T-cell (primary cell): ENCODE results near the gene ARL14EP. TPM values are rescaled to one million over a fixed set of nuclear protein-coding genes. Genes with fewer than 3 reads are reported as not detected.

Experiments used
- ATAC-seq, 4 experiments: fragments of 200-7000 bp in 3 of 4; fragments of 150-1000 bp in 1 of 4; cut with Tn5 transposase; replicated peaks in 1 of 4; 1 replicate in 3 of 4; 2 replicates in 1 of 4; pipeline ENCODE4 v1.10.0; 2021; ENCODE audit warnings: moderate library complexity in 3 of 4, mild to moderate bottlenecking in 2 of 4, moderate number of reproducible peaks in 1 of 4
- CTCF ChIA-PET, 2 donors: fragments of 300-600 bp; sonication (Branson Sonifier 250); formaldehyde crosslinking; loops; one replicate each; lab custom pipeline; 2022; ENCODE audit warnings: antibody characterized with exemption in 2 of 2; lab: Charles Lee
- POLR2A ChIA-PET, 2 donors: fragments of 300-600 bp; sonication (Branson Sonifier 250); formaldehyde crosslinking; loops; one replicate each; lab custom pipeline; 2022; ENCODE audit warnings: antibody characterized with exemption in 2 of 2; lab: Charles Lee
- DNase-seq, 35 experiments: peaks; one replicate each; pipeline versions ENCODE4 v3.0.0 to v3.0.0-alpha.2; 2013 to 2023
- H3K27ac ChIP-seq: one replicate; pipeline ENCODE4 v1.5.1; 2013; ENCODE audit warnings: low read length
- H3K27me3 ChIP-seq, 2 experiments: replicated peaks in 1 of 2; 1 replicate in 1 of 2; 2 replicates in 1 of 2; pipeline versions ENCODE4 v1.6.1 to v1.7.0; 2013; ENCODE audit warnings: low read length in 1 of 2, mixed read lengths in 1 of 2; ENCODE audit not compliant: control insufficient read depth in 2 of 2, insufficient read depth in 2 of 2; ENCODE audit errors: extremely low read depth in 1 of 2
- H3K36me3 ChIP-seq, 2 donors: 1 replicate in 1 of 2; 2 replicates in 1 of 2; pipeline versions ENCODE4 v1.6.1 to v1.7.0; 2013; ENCODE audit warnings: low read length in 1 of 2; ENCODE audit not compliant: control insufficient read depth in 2 of 2, insufficient read depth in 1 of 2; ENCODE audit errors: extremely low read depth in 1 of 2
- H3K4me1 ChIP-seq, 2 experiments: 1 replicate in 1 of 2; 2 replicates in 1 of 2; pipeline versions ENCODE4 v1.6.1 to v1.7.0; 2013; ENCODE audit warnings: low read length in 2 of 2, mixed read lengths in 1 of 2; ENCODE audit not compliant: insufficient read depth in 2 of 2, control insufficient read depth in 1 of 2; ENCODE audit errors: extremely low read depth in 1 of 2
- H3K4me3 ChIP-seq, 2 donors: 1 replicate in 1 of 2; 2 replicates in 1 of 2; pipeline versions ENCODE4 v1.5.1 to v1.7.0; 2013; ENCODE audit warnings: mild to moderate bottlenecking in 2 of 2, low read length in 1 of 2, moderate library complexity in 1 of 2; ENCODE audit not compliant: control insufficient read depth in 1 of 2; ENCODE audit errors: extremely low read depth in 1 of 2
- H3K9me3 ChIP-seq: 2 replicates; pipeline ENCODE4 v1.7.0; 2013
- H3K27ac Mint-ChIP-seq, 2 donors: one replicate each; pipeline ENCODE4 v1.8.0; 2020 to 2021; ENCODE audit warnings: mild to moderate bottlenecking in 2 of 2, mixed read lengths in 2 of 2
- H3K27me3 Mint-ChIP-seq, 2 donors: one replicate each; pipeline ENCODE4 v1.8.0; 2021 to 2022; ENCODE audit warnings: mixed read lengths in 2 of 2
- H3K36me3 Mint-ChIP-seq: one replicate; pipeline ENCODE4 v1.8.0; 2021; ENCODE audit warnings: mixed read lengths
- H3K4me1 Mint-ChIP-seq, 3 donors: one replicate each; pipeline ENCODE4 v1.8.0; 2020 to 2022; ENCODE audit warnings: mixed read lengths in 3 of 3, mild to moderate bottlenecking in 1 of 3
- H3K4me3 Mint-ChIP-seq, 3 donors: one replicate each; pipeline ENCODE4 v1.8.0; 2020 to 2022; ENCODE audit warnings: mild to moderate bottlenecking in 3 of 3, mixed read lengths in 3 of 3, moderate library complexity in 3 of 3
- H3K9me3 Mint-ChIP-seq, 3 donors: one replicate each; pipeline ENCODE4 v1.8.0; 2020 to 2022; ENCODE audit warnings: mixed read lengths in 3 of 3
- WGBS: methylation state at CpG from one replicate; pipeline ENCODE4 v1.1.5; 2013; ENCODE audit warnings: missing lambda C conversion rate; ENCODE audit not compliant: insufficient coverage; 5-methylcytosine and 5-hydroxymethylcytosine counted together
- total RNA-seq, 35 experiments: library from RNA in 6 of 35; stranded (reverse) in 6 of 35; fragments of 120-200 nt in 1 of 35; gene quantifications; one replicate each; pipeline versions ENCODE4 v1.2.1 to v1.2.4 and lab custom pipeline; 2013 to 2026

ARL14EP gene
- total RNA-seq: 10 to 100 TPM; 29.8 to 43.8 (median 39.2) TPM
- total RNA-seq (2013): 53.7 TPM
- 30.9 to 89.0 (median 52.8) reads per million in 29 experiments for total RNA-seq (lab: John Stamatoyannopoulos, UW)

DNA sequence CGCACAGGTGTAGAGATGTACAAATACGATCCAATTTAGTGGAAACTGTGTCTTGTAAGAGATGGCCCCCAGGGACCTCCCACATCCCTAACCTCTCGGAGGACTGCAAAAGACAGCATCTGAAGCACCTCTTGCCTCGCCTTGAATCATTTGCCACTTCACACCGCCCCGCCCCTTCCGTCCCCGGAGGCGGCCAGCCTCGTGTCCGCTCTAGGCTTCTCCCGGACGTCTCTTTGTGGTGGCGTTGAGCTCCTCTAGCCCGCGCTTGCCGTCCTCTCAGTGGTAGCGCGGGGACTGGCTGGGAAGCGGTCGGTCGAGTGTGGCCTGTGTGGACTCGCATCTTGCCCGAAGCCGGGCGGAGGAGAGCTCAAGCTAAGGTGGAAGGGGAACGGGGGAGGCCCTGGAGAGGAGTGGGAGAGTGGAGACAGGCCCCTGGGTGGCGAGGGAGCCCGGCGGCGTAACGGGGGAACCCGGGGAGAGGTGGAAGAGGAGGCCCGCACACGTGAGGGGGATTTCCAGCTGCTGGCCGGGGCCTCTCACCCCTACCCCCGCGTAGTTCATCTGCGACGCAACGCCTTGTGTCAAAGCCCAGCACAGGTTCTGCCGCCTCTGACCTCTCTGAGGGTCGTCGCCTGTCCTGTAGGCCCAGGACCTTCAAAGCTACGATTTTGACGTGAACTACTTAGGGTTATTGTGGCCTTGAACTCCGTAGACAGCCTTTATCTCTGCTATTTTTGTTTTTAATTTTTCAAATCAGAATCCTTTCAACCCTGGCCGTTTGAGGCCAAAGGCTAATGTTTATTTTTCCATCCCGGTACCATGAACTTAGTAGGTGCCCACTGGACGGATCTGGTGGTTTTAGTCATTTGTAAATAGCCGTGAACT, at the start of gene ARL14EP:
ARL14EP (plus strand) TSS at position 279 of the 885 bp plus-strand sequence. CDS start 7,845 bp downstream, outside the sequence.
- Histone ChIP-seq H3K4me3 (peak within 1 kb of the TSS; percentile 70 to 82), H3K27me3 (no peaks in the 10 kb centered on the region), H3K27ac (peak within 1 kb of the TSS; percentile 90), H3K4me1 (peaks cover 12 to 31% of the 10 kb centered on the region in 2 experiments), H3K9me3 (no peaks in the 10 kb centered on the region), H3K36me3 (no peaks in the 10 kb centered on the region)
- H3K27ac Mint-ChIP-seq: peak within 1 kb of the TSS; percentile 96 to 100
- peaks cover 10 to 13% of the 10 kb centered on the region in 2 donors for H3K27me3 Mint-ChIP-seq
- no peaks in the 10 kb centered on the region for H3K9me3 Mint-ChIP-seq
- ChIA-PET POLR2A (no interaction called here), CTCF (interaction anchor here in 1 of 2 donors (1.3 kb wide), 1 partner anchor 11 kb away, joined by 4 read pairs; no protein-coding TSS in a partner anchor)
- ATAC-seq: peak; percentile 88 to 96 (median 94)
- H3K4me1 Mint-ChIP-seq: peaks cover 47 to 53% (median 52%) of the 10 kb centered on the region in 3 donors
- DNase-seq: peak; percentile 73 to 90 (median 81)
- peak within 1 kb of the TSS; percentile 96 to 100 (median 100) for H3K4me3 Mint-ChIP-seq
- H3K36me3 Mint-ChIP-seq: no peaks in the 10 kb centered on the region
- WGBS: under 1% methylated on average over 42 of the region's 51 CpGs

DNA sequence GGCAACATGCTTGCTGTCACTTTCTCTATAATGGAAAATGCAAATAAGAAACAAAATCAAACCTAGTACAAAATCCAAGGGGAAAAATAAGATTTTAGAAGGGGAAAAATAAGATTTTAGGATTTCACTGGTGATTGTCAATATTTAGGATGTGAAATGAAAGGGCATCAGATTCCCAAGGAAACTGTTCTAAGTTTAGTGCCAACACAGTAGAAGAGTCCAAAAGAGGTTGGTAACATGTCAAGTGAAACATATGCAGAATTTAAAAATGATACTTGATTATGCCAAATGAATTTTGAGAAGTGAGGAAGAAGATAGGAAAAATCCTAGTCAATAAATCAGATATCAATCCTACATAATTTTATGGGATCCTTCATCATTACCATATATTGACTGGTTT, 45.7 kb upstream of the ARL14EP start:
- Mint-ChIP-seq H3K9me3 (no peaks in the 10 kb centered on the region), H3K4me3 (no peak overlapping the region)
- no peaks in the 10 kb centered on the region for H3K27me3 ChIP-seq

GRCh38 chr11:30279796-30280195, 43.1 kb upstream of the ARL14EP start:
- POLR2A ChIA-PET: no interaction called here
- no peak overlapping the region for H3K27ac ChIP-seq
- Mint-ChIP-seq H3K27me3 (peaks cover 0 to 12% of the 10 kb centered on the region in 2 donors), H3K36me3 (no peaks in the 10 kb centered on the region), H3K9me3 (no peaks in the 10 kb centered on the region), H3K27ac (no peak overlapping the region), H3K4me1 (peaks cover 22 to 28% (median 27%) of the 10 kb centered on the region in 3 donors), H3K4me3 (no peak overlapping the region)
- H3K9me3 ChIP-seq: no peaks in the 10 kb centered on the region
- no peak overlapping the region for H3K4me3 ChIP-seq
- DNase-seq: no peak
- H3K27me3 ChIP-seq: no peaks in the 10 kb centered on the region
- no peaks in the 10 kb centered on the region for H3K36me3 ChIP-seq
- no peak for ATAC-seq
- WGBS: 75% methylated on average over 2 of the region's 2 CpGs
- CTCF ChIA-PET: interaction anchor here in 1 of 2 donors (0.7 kb wide), 1 partner anchor 65 kb away, joined by 3 read pairs; no protein-coding TSS in a partner anchor
- peaks cover 11 to 14% of the 10 kb centered on the region in 2 experiments for H3K4me1 ChIP-seq

More for the DNA sequence above, 45.7 kb upstream of the ARL14EP start:
- ChIA-PET POLR2A (no interaction called here), CTCF (no interaction called here)
- Histone ChIP-seq H3K36me3 (no peaks in the 10 kb centered on the region), H3K27ac (no peak overlapping the region), H3K9me3 (no peaks in the 10 kb centered on the region), H3K4me1 (peaks cover 8 to 12% of the 10 kb centered on the region in 2 experiments), H3K4me3 (no peak overlapping the region)
- H3K36me3 Mint-ChIP-seq: no peaks in the 10 kb centered on the region
- no peak overlapping the region for H3K27ac Mint-ChIP-seq
- peaks cover 8 to 27% of the 10 kb centered on the region in 2 donors for H3K27me3 Mint-ChIP-seq
- H3K4me1 Mint-ChIP-seq: peaks cover 14 to 17% (median 16%) of the 10 kb centered on the region in 3 donors
- no peak for ATAC-seq
- DNase-seq: no peak

DNA sequence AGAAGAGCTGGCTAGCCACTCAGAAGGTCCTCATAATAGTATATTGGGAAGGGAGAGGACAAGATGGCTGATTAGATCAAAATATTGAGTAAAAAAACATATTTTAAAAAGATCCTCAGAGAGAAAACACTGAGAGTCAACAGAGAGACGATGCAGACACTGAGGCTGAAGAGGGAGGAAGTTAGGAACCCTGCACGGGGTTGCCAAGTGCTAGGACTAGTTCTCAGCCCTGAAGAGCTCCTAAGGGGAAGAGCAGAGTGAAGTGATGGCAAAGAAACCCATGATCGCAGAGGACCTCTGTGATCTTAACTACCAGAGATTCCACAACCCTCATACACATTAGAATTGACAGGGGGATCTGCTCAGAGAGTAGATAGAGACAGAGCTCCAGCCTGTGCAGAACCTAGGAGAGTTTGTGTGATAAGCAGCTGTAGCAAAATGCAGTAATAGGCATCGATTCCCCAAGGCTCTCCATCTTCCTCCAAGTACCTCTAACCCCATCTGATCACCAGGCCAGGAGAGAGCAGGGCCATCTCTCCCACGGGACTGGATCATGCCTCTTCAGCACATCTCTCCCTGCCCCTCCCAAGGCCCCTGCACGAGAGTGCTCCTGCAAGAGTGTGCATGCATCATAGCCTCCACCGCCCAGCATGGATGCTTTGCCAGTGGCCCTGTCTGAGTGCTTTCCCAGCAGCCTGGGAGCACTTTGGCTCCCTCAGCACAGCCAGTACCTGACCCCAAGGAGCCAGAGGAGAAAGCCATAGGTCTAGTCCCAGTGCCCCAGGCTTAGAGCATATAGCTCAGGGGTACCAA, 41.2 kb upstream of the ARL14EP start:
- H3K4me1 Mint-ChIP-seq: peaks cover 22 to 28% (median 27%) of the 10 kb centered on the region in 3 donors
- H3K27me3 Mint-ChIP-seq: peaks cover 0 to 6% of the 10 kb centered on the region in 2 donors
- peak overlapping the region; percentile 3 to 60 (median 9) for H3K4me3 Mint-ChIP-seq
- H3K9me3 ChIP-seq: no peaks in the 10 kb centered on the region
- 69% methylated on average over 2 of the region's 7 CpGs for WGBS
- ATAC-seq (peak in 3 of 4 experiments; percentile 27 to 34 (median 30)), DNase-seq (no peak)
- peaks cover 11 to 14% of the 10 kb centered on the region in 2 experiments for H3K4me1 ChIP-seq
- H3K4me3 ChIP-seq: no peak overlapping the region
- no peaks in the 10 kb centered on the region for H3K36me3 ChIP-seq
- H3K27ac ChIP-seq: peak overlapping the region; percentile 6
- H3K27me3 ChIP-seq: no peaks in the 10 kb centered on the region
- POLR2A ChIA-PET: interaction anchor here in 1 of 2 donors (0.6 kb wide), 1 partner anchor 23 kb away, joined by 4 read pairs; no protein-coding TSS in a partner anchor
- no peaks in the 10 kb centered on the region for H3K9me3 Mint-ChIP-seq
- CTCF ChIA-PET: no interaction called here
- no peaks in the 10 kb centered on the region for H3K36me3 Mint-ChIP-seq
- H3K27ac Mint-ChIP-seq: peak overlapping the region; percentile 42 to 76

- H3K36me3 Mint-ChIP-seq: no peaks in the 10 kb centered on the region
- ATAC-seq: peak; percentile 40 to 81 (median 56)
- POLR2A ChIA-PET: interaction anchor here in 1 of 2 donors (0.6 kb wide), 1 partner anchor 22 kb away, joined by 4 read pairs; no protein-coding TSS in a partner anchor
These were observed 40.6 kb upstream of the ARL14EP start for GRCh38 chr11:30282289-30282631.

DNA sequence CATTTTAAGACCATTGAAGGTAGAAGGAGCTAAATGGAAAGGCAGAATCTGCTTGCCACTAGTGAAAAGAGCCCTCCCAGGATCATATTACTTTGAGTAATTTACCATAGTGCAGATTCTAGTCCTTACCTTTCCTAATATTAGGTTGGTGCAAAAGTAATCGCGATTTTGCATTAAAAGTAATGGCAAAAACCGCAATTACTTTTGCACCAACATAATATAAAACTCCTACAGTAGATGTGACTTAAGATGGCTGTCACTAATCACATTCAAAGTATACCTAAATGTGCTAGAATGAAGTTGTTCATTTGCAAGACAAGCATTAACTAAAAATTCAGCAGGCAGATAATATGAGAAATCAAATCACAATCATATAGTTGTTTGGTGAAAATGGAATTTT, 38.1 kb upstream of the ARL14EP start:
- no peak overlapping the region for H3K27ac Mint-ChIP-seq
- no peak overlapping the region for H3K27ac ChIP-seq
- no peaks in the 10 kb centered on the region for H3K36me3 ChIP-seq
- H3K4me3 Mint-ChIP-seq: no peak overlapping the region
- peaks cover 1 to 3% of the 10 kb centered on the region in 2 donors for H3K27me3 Mint-ChIP-seq
- H3K9me3 Mint-ChIP-seq: no peaks in the 10 kb centered on the region
- no peak overlapping the region for H3K4me3 ChIP-seq
- no peak for DNase-seq
- CTCF ChIA-PET: no interaction called here
- WGBS: no CpG with 5 or more reads among the region's 3 CpGs
- H3K9me3 ChIP-seq: no peaks in the 10 kb centered on the region
- no peaks in the 10 kb centered on the region for H3K27me3 ChIP-seq
- POLR2A ChIA-PET: no interaction called here
- peaks cover 11 to 14% of the 10 kb centered on the region in 2 experiments for H3K4me1 ChIP-seq
- no peak for ATAC-seq
- H3K4me1 Mint-ChIP-seq: peaks cover 22 to 28% (median 27%) of the 10 kb centered on the region in 3 donors
- no peaks in the 10 kb centered on the region for H3K36me3 Mint-ChIP-seq

More at GRCh38 chr11:30282289-30282631, 40.6 kb upstream of the ARL14EP start:
- CTCF ChIA-PET: no interaction called here
- Mint-ChIP-seq H3K4me3 (peak overlapping the region; percentile 3 to 60 (median 9)), H3K9me3 (no peaks in the 10 kb centered on the region), H3K27me3 (peaks cover 0 to 6% of the 10 kb centered on the region in 2 donors), H3K4me1 (peaks cover 22 to 28% (median 27%) of the 10 kb centered on the region in 3 donors), H3K27ac (peak overlapping the region; percentile 42 to 62)
- Histone ChIP-seq H3K27me3 (no peaks in the 10 kb centered on the region), H3K4me1 (peaks cover 11 to 14% of the 10 kb centered on the region in 2 experiments), H3K27ac (no peak overlapping the region), H3K9me3 (no peaks in the 10 kb centered on the region), H3K36me3 (no peaks in the 10 kb centered on the region), H3K4me3 (no peak overlapping the region)
- DNase-seq: peak in 9 of 35 experiments; percentile 1 to 21 (median 6)
- WGBS: no CpG with 5 or more reads among the region's 3 CpGs
